Glutamatergic neuron (in vitro differentiated cells): ENCODE data around the gene FGF16. TPM values are rescaled to one million over a fixed set of nuclear protein-coding genes. Genes with fewer than 3 reads are reported as not detected.

ENCODE experiments used
- DNase-seq: peaks from one replicate; pipeline ENCODE4 v3.0.0; 2022
- H3K27ac Mint-ChIP-seq: one replicate; pipeline ENCODE4 v1.8.0; 2020; ENCODE audit warnings: mild to moderate bottlenecking, mixed read lengths, inconsistent platforms; ENCODE audit not compliant: unreplicated experiment
- H3K27me3 Mint-ChIP-seq: one replicate; pipeline ENCODE4 v1.8.0; 2020; ENCODE audit warnings: mild to moderate bottlenecking, moderate library complexity, mixed read lengths, inconsistent platforms; ENCODE audit not compliant: unreplicated experiment
- H3K36me3 Mint-ChIP-seq: one replicate; pipeline ENCODE4 v1.8.0; 2020; ENCODE audit warnings: mild to moderate bottlenecking, mixed read lengths, inconsistent platforms; ENCODE audit not compliant: unreplicated experiment
- H3K4me1 Mint-ChIP-seq: one replicate; pipeline ENCODE4 v1.8.0; 2020; ENCODE audit warnings: mild to moderate bottlenecking, low read depth, mixed read lengths, inconsistent platforms; ENCODE audit not compliant: unreplicated experiment
- H3K4me3 Mint-ChIP-seq: one replicate; pipeline ENCODE4 v1.8.0; 2020; ENCODE audit warnings: mild to moderate bottlenecking, mixed read lengths, inconsistent platforms; ENCODE audit not compliant: unreplicated experiment
- H3K9me3 Mint-ChIP-seq: one replicate; pipeline ENCODE4 v1.8.0; 2020; ENCODE audit warnings: mild to moderate bottlenecking, moderate library complexity, mixed read lengths, inconsistent platforms; ENCODE audit not compliant: unreplicated experiment
- total RNA-seq: library from RNA; stranded (reverse); fragmentation: NEBNext Ultra II Directional; extraction: Animal tissue kit (Norgen Biotek cat#: 25700); gene quantifications from one replicate; pipeline ENCODE4 v1.2.1, GENCODE V29; 2021; ENCODE audit not compliant: unreplicated experiment
- TF ChIP-seq, protein P1 (sequence below): fragments of 200-600 bp; sonication (generic); IDR thresholded peaks from one replicate; pipeline ENCODE4 v1.5.0; 2021; ENCODE audit not compliant: partially characterized antibody, unreplicated experiment

FGF16 gene
- total RNA-seq, 1 donor from 2014 or later = not detected

DNA sequence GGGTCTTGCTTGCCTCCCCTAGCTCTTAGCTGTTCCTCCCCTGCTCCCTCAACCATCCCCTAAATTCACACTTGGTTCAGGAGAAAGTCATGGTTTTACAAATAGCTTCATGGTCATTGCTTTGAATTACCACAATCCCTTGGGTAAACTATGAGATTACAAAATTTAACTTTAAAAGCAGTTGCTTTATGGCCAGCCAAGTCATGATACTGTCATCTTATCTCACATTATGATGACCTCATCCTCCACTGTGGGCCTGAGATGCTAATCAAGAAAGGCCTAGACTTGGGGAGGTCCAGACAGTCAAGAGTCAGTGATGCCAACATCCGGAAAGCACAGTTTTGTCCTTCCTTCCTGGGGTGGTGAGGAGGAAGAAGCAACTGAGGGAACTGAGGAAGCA is 10.5 kb upstream of the FGF16 start:
- no peak overlapping the region for H3K27ac Mint-ChIP-seq
- no peaks in the 10 kb centered on the region for H3K4me1 Mint-ChIP-seq
- TF ChIP-seq, protein P1, sequence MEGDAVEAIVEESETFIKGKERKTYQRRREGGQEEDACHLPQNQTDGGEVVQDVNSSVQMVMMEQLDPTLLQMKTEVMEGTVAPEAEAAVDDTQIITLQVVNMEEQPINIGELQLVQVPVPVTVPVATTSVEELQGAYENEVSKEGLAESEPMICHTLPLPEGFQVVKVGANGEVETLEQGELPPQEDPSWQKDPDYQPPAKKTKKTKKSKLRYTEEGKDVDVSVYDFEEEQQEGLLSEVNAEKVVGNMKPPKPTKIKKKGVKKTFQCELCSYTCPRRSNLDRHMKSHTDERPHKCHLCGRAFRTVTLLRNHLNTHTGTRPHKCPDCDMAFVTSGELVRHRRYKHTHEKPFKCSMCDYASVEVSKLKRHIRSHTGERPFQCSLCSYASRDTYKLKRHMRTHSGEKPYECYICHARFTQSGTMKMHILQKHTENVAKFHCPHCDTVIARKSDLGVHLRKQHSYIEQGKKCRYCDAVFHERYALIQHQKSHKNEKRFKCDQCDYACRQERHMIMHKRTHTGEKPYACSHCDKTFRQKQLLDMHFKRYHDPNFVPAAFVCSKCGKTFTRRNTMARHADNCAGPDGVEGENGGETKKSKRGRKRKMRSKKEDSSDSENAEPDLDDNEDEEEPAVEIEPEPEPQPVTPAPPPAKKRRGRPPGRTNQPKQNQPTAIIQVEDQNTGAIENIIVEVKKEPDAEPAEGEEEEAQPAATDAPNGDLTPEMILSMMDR = no peak
- H3K36me3 Mint-ChIP-seq = no peaks in the 10 kb centered on the region
- no peaks in the 10 kb centered on the region for H3K9me3 Mint-ChIP-seq
- H3K27me3 Mint-ChIP-seq = peaks cover 2% of the 10 kb centered on the region
- no peak for DNase-seq
- H3K4me3 Mint-ChIP-seq = no peak overlapping the region

DNA sequence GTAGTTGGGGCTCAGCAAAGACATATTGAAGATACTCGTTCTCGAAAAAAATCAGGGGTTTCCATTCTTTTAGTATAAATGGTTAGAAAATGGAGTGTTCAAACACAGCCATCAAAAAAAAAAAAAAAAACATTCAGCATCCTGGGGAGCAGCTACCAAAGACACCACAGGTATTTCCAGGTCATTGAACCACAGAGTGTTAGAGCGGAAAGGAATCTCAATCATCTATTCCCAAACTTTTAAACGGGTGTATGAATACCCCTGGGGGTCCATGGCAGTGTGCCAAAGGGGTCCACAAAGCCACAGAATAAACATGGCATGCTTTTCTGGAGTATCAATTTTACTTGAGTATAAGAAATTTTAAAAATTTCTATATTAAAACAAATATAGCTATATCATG is 6.9 kb upstream of the FGF16 start:
- no peak overlapping the region for H3K4me3 Mint-ChIP-seq
- no peaks in the 10 kb centered on the region for H3K36me3 Mint-ChIP-seq
- H3K27ac Mint-ChIP-seq = no peak overlapping the region
- no peaks in the 10 kb centered on the region for H3K9me3 Mint-ChIP-seq
- DNase-seq = no peak
- no peaks in the 10 kb centered on the region for H3K4me1 Mint-ChIP-seq
- TF ChIP-seq, protein P1 = no peak
- H3K27me3 Mint-ChIP-seq = peaks cover 2% of the 10 kb centered on the region

DNA sequence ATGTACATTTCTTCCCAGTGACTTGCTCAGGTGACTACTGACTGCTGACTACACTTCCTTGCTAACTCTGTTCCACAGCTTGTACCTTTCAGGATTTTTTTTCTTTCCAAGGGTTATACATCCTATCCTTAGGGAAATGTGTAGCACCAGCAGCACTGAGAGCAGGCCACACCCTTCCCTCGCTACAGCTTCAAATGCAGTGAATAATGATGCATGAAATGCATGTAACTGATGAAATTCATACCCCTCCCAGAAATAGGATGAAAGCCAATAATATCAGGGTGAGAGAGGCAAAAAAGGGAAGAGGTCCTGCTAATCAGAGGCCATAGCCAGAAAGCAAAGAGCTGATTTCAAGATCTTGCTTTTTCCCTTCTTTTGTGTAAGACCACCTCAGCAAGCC is 6.2 kb upstream of the FGF16 start:
- peaks cover 2% of the 10 kb centered on the region for H3K27me3 Mint-ChIP-seq
- TF ChIP-seq, protein P1 = no peak
- H3K4me1 Mint-ChIP-seq = no peaks in the 10 kb centered on the region
- H3K4me3 Mint-ChIP-seq = no peak overlapping the region
- no peaks in the 10 kb centered on the region for H3K36me3 Mint-ChIP-seq
- H3K27ac Mint-ChIP-seq = no peak overlapping the region
- H3K9me3 Mint-ChIP-seq = no peaks in the 10 kb centered on the region
- no peak for DNase-seq

DNA sequence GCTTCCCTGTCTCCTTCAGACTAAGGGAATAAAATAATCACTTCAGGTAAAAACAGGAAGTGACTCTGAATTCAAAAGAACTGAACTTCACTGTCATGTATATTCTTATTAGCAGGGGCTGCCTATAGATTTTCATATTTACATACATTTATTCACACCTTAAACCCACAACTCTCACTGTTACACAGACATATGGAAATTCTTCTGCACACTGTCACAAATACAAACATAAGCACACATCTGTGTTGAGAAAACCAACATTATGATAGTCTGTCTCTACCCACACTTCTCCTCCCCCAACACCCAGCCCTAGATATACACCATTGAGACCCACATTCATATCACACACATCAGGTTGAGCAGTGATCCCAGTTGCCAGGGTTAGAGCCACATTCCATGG is 5.7 kb upstream of the FGF16 start:
- DNase-seq = no peak
- Mint-ChIP-seq H3K4me3 (no peak overlapping the region), H3K27ac (no peak overlapping the region), H3K9me3 (no peaks in the 10 kb centered on the region), H3K27me3 (peaks cover 2% of the 10 kb centered on the region), H3K4me1 (no peaks in the 10 kb centered on the region), H3K36me3 (no peaks in the 10 kb centered on the region)
- TF ChIP-seq, protein P1 = no peak

DNA sequence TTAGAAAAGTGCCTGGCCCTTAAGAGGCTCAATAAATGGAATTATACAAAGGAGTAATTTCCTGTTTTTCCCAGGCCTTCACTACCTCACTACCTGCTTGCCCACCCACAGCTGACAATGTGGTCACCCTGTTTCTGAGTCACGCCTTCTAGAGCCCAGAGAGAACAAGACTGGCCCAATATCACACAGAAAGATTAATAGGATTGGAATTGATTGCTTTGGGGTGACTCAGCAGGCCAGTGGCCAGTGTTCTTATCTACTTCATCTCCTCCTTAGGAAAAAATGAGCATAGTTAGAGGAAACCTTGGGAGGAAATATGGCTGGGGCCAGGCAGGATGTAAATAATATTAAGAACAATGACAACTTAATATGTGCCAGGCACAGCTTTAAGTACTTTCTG is 4.5 kb upstream of the FGF16 start:
- TF ChIP-seq, protein P1 = no peak
- DNase-seq = no peak
- Mint-ChIP-seq H3K36me3 (no peaks in the 10 kb centered on the region), H3K4me1 (peaks cover 3% of the 10 kb centered on the region), H3K4me3 (no peak overlapping the region), H3K9me3 (no peaks in the 10 kb centered on the region), H3K27me3 (peaks cover 4% of the 10 kb centered on the region), H3K27ac (no peak overlapping the region)
